Liver (tissue), 3 donors: Measurements from ENCODE around the gene FARS2.

Source experiments
- ATF3 ChIP-seq: IDR thresholded peaks from 2 replicates; pipeline ENCODE4 v1.6.1; 2016; ENCODE audit warnings: antibody characterized with exemption
- CTCF ChIP-seq: fragments of 150-350 bp; IDR thresholded peaks from 2 replicates; pipeline ENCODE4 v1.5.1; 2017; ENCODE audit warnings: improper control_type of control experiment, low read depth, low read length; ENCODE audit not compliant: missing input control
- EGR1 ChIP-seq, 2 donors: IDR thresholded peaks; 2 replicates each; pipeline ENCODE4 v1.6.1; 2016 to 2018; ENCODE audit warnings: antibody characterized with exemption in 2 of 2, low read depth in 2 of 2
- GABPA ChIP-seq, 2 donors: IDR thresholded peaks in 1 of 2; conservative IDR thresholded peaks in 1 of 2; 2 replicates each; pipeline ENCODE4 v1.6.1; 2016; ENCODE audit warnings: antibody characterized with exemption in 2 of 2, mild to moderate bottlenecking in 1 of 2, moderate library complexity in 1 of 2
- JUND ChIP-seq, 2 donors: IDR thresholded peaks; 2 replicates each; pipeline ENCODE4 v1.6.1; 2016; ENCODE audit warnings: antibody characterized with exemption in 2 of 2
- RAD21 ChIP-seq, 2 donors: IDR thresholded peaks; 2 replicates each; pipeline ENCODE4 v1.6.1; 2016; ENCODE audit warnings: antibody characterized with exemption in 2 of 2, mild to moderate bottlenecking in 2 of 2
- REST ChIP-seq: IDR thresholded peaks from 2 replicates; pipeline ENCODE4 v1.6.1; 2016; ENCODE audit warnings: antibody characterized with exemption, mild to moderate bottlenecking
- TAF1 ChIP-seq: conservative IDR thresholded peaks from 2 replicates; pipeline ENCODE4 v1.6.1; 2016; ENCODE audit warnings: antibody characterized with exemption, mild to moderate bottlenecking
- YY1 ChIP-seq: IDR thresholded peaks from 2 replicates; pipeline ENCODE4 v1.6.1; 2016; ENCODE audit warnings: antibody characterized with exemption, mild to moderate bottlenecking
- donor health status: healthy.
- donor health status: healthy.

- TF ChIP-seq CTCF (no peak), TAF1 (no peak), GABPA (IDR thresholded peaks at IDR 0.05 in 1 of 2, conservative IDR thresholded peaks at IDR 0.05 in 1 of 2) (no peak), ATF3 (no peak), RAD21 (IDR thresholded peaks at IDR 0.05) (no peak), YY1 (no peak), JUND (IDR thresholded peaks at IDR 0.05) (no peak), REST (no peak), EGR1 (IDR thresholded peaks at IDR 0.05; ENCODE audit: low read depth in 2 of 2) (no peak)
These were observed 384.3 kb downstream of the FARS2 start for GRCh38 chr6:5645328-5646290.
